ENCODE data around the gene COX18. TPM values are rescaled to one million over a fixed set of nuclear protein-coding genes. Genes with fewer than 3 reads are reported as not detected.

The COX18 gene
- total RNA-seq, 2 experiments from 2014 or later: 18.6 to 20.6 TPM

- H3K27me3 Mint-ChIP-seq: peaks cover 12% of the 10 kb centered on the region
- POLR2A ChIA-PET: no interaction called here
- intact Hi-C loops (cut with micrococcal nuclease): no loop called here
- no peak overlapping the region for H3K4me3 Mint-ChIP-seq
- H3K27ac Mint-ChIP-seq: no peak overlapping the region
- CTCF ChIA-PET: no interaction called here
- DNase-seq: no peak
- H3K9me3 Mint-ChIP-seq: peaks cover 9% of the 10 kb centered on the region
- H3K4me1 Mint-ChIP-seq (ENCODE audit: low read depth): no peaks in the 10 kb centered on the region
- peaks cover 2% of the 10 kb centered on the region for H3K36me3 Mint-ChIP-seq
These were observed 58.5 kb downstream of the COX18 start for GRCh38 chr4:73010789-73011628.

GRCh38 chr4:73007526-73008100 lies 61.9 kb downstream of the COX18 start:
- peaks cover 2% of the 10 kb centered on the region for H3K36me3 Mint-ChIP-seq
- no peak for DNase-seq
- peaks cover 9% of the 10 kb centered on the region for H3K9me3 Mint-ChIP-seq
- H3K4me1 Mint-ChIP-seq (ENCODE audit: low read depth): no peaks in the 10 kb centered on the region
- H3K4me3 Mint-ChIP-seq: no peak overlapping the region
- H3K27ac Mint-ChIP-seq: no peak overlapping the region
- ChIA-PET POLR2A (no interaction called here), CTCF (interaction anchor here (1.0 kb wide), 1 partner anchor 15 kb away, joined by 4 read pairs; no protein-coding TSS in a partner anchor)
- intact Hi-C loops (cut with micrococcal nuclease): no loop called here
- H3K27me3 Mint-ChIP-seq: peaks cover 13% of the 10 kb centered on the region

DNA sequence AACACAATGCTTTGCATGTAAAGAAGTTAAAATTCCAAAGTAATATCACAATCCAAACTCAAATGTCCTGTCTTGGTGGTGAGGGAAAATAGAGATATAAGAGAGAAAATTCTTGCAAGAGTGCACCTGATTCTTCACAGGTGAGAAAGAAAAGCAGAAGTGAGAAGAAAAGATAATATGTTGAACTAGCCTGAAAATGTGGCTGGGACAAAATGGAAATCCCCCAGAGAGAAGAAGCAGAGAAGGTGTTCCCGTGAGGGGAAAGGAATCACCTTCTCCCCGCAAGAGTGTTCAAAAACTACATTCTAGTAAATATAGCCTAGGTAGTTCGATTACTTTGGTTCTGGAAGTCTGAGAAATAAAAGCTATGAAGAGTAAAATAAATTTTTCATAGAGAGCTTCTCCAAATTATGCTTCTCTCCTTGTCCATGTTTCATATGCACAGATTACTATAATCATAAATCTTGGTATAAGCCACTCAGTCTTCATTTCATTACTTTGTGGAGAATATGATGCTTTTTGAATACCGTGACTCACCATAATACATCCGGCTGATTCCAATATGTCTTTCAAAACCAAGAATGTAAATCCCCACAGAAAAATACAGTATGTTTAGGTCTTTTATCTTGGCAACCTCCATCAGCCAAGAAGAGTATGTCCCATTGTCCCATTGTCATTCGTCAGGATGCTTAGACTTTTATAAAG lies 63.1 kb downstream of the COX18 start:
- H3K4me1 Mint-ChIP-seq (ENCODE audit: low read depth): no peaks in the 10 kb centered on the region
- CTCF ChIA-PET: no interaction called here
- peaks cover 2% of the 10 kb centered on the region for H3K36me3 Mint-ChIP-seq
- no peak overlapping the region for H3K27ac Mint-ChIP-seq
- peaks cover 4% of the 10 kb centered on the region for H3K9me3 Mint-ChIP-seq
- POLR2A ChIA-PET: no interaction called here
- no peak for DNase-seq
- peaks cover 16% of the 10 kb centered on the region for H3K27me3 Mint-ChIP-seq
- intact Hi-C loops (cut with micrococcal nuclease): no loop called here
- H3K4me3 Mint-ChIP-seq: no peak overlapping the region

GRCh38 chr4:73005514-73005913 lies 64.0 kb downstream of the COX18 start:
- no peak for DNase-seq
- CTCF ChIA-PET: no interaction called here
- Mint-ChIP-seq H3K9me3 (peaks cover 4% of the 10 kb centered on the region), H3K4me1 (ENCODE audit: low read depth) (no peaks in the 10 kb centered on the region), H3K27ac (no peak overlapping the region), H3K27me3 (peaks cover 16% of the 10 kb centered on the region), H3K36me3 (peaks cover 2% of the 10 kb centered on the region), H3K4me3 (no peak overlapping the region)
- intact Hi-C loops (cut with micrococcal nuclease): no loop called here
- POLR2A ChIA-PET: no interaction called here

Other genes with a start within 250 kb of the COX18 start
- gene ANKRD17, start 189.1 kb upstream of the COX18 start, total RNA-seq: 10 to 100 TPM; 43.2 to 44.7 TPM